ENCODE results near the gene TFDP1. TPM values are rescaled to one million over a fixed set of nuclear protein-coding genes. Genes with fewer than 3 reads are reported as not detected.

The TFDP1 gene
- total and polyA plus RNA-seq, 7 donors: 26.5 to 57.1 (median 40.2) TPM

GRCh38 chr13:113645329-113645728, 60.8 kb downstream of the TFDP1 start:
- intact Hi-C loops (cut with DNase I): no loop called here
- Histone ChIP-seq H3K4me3 (no peak overlapping the region), H3K36me3 (peaks cover 0 to 4% (median 1%) of the 10 kb centered on the region in 4 donors), H3K27ac (no peak overlapping the region), H3K4me1 (peaks cover 0 to 19% (median 15%) of the 10 kb centered on the region in 4 donors), H3K9me3 (no peaks in the 10 kb centered on the region), H3K27me3 (no peaks in the 10 kb centered on the region)
- WGBS, 2 donors: 63 to 90% methylated on average over 9 of the region's 9 CpGs
- TF ChIP-seq CTCF (IDR thresholded peaks at IDR 0.05): no peak
- TF ChIP-seq EP300 (IDR thresholded peaks at IDR 0.05): no peak
- no peak for TF ChIP-seq POLR2AphosphoS5 (IDR thresholded peaks at IDR 0.05)
- no peak for TF ChIP-seq POLR2A (IDR thresholded peaks at IDR 0.05)
- DNase-seq: no peak

- no peaks in the 10 kb centered on the region for H3K9me3 ChIP-seq
- intact Hi-C loops (cut with DNase I): no loop called here
- peaks cover 0 to 19% (median 15%) of the 10 kb centered on the region in 4 donors for H3K4me1 ChIP-seq
- H3K27me3 ChIP-seq: no peaks in the 10 kb centered on the region
- DNase-seq: peak; percentile 59
- 30 to 51% methylated on average over 11 of the region's 11 CpGs for WGBS, 2 donors
- H3K36me3 ChIP-seq: no peaks in the 10 kb centered on the region
- peak in 2 of 4 donors; percentile 12 to 19 for TF ChIP-seq POLR2AphosphoS5 (IDR thresholded peaks at IDR 0.05)
- no peak for TF ChIP-seq CTCF (IDR thresholded peaks at IDR 0.05)
- no peak for TF ChIP-seq EP300 (IDR thresholded peaks at IDR 0.05)
- no peak for TF ChIP-seq POLR2A (IDR thresholded peaks at IDR 0.05)
- H3K27ac ChIP-seq: no peak overlapping the region
- H3K4me3 ChIP-seq: no peak overlapping the region
These were observed 61.8 kb downstream of the TFDP1 start for GRCh38 chr13:113646376-113646775.

DNA sequence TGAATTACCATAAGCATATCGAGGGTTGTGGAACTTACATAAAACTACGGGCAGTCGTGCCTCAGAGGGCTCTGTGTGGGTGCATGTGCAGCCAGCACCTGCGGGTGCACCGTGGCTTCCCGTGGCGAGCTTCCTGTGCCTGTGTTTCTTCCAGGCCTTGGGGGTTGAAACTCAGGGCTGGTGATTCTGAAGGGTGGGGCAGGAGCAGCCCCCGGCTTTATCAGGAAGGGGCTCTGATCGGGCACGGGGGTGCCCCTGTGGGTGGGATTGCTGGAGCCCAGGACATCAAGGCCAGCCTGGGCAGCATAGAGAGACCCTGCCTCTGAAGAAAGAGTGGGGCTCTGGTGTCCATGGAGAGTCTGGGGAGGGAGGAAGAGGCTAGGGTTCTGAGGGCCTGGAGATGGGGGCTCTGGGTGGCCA, 62.4 kb downstream of the TFDP1 start:
- H3K4me1 ChIP-seq: peaks cover 0 to 19% (median 15%) of the 10 kb centered on the region in 4 donors
- no peak overlapping the region for H3K4me3 ChIP-seq
- intact Hi-C loops (cut with DNase I): no loop called here
- H3K9me3 ChIP-seq: no peaks in the 10 kb centered on the region
- WGBS, 2 donors: 63 to 74% methylated on average over 10 of the region's 10 CpGs
- DNase-seq: no peak
- peak overlapping the region; percentile 55 to 75 (median 67) for H3K27ac ChIP-seq
- no peak for TF ChIP-seq CTCF (IDR thresholded peaks at IDR 0.05)
- no peak for TF ChIP-seq POLR2AphosphoS5 (IDR thresholded peaks at IDR 0.05)
- TF ChIP-seq EP300 (IDR thresholded peaks at IDR 0.05): no peak
- TF ChIP-seq POLR2A (IDR thresholded peaks at IDR 0.05): no peak
- H3K36me3 ChIP-seq: no peaks in the 10 kb centered on the region
- no peaks in the 10 kb centered on the region for H3K27me3 ChIP-seq

DNA sequence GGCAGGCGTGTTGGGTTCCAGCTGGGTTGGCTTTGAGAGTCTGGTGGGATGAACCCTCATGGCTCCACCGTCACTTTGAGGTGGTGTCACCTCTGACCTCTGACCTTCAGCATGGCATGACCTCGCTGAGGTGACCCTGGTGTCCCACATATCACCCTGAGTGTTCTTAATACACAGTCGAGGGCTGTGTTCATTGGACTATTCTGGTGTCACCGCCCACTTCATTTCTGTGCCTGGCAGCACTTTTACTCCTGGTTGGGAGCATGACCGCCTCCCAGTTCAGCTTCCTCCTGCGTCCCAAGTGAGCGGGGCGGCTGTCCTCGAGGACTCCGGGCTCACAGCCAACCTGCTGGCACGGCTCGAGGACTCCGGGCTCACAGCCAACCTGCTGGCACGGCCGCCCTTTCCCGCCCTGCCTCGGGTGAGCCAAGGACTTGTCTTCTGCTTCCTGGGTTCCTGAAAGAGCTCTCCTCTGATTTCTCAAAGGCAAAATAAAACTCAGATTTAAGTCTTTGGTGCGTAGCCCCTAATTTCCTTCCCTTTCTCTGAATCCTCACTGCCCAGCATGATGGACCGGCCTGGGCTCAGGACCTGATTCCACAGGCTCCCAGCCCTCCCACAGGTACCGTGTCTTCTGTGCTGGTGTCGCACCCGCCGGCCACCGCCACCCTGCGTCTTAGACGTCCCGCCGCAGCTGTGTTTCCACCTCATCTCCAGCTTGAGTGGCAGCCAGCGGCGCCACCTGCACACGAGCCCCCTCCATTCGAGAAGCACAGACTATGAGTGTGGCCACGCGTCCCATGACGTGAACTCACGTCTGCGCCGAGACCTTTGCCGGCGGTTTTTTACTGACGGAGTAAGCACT, 63.0 kb downstream of the TFDP1 start:
- intact Hi-C loops (cut with DNase I): no loop called here

More for the DNA sequence above, 63.0 kb downstream of the TFDP1 start:
- Histone ChIP-seq H3K9me3 (no peaks in the 10 kb centered on the region), H3K4me3 (no peak overlapping the region), H3K36me3 (no peaks in the 10 kb centered on the region), H3K4me1 (peaks cover 0 to 19% (median 15%) of the 10 kb centered on the region in 4 donors), H3K27me3 (no peaks in the 10 kb centered on the region), H3K27ac (peak overlapping the region; percentile 55 to 75 (median 67))
- TF ChIP-seq POLR2AphosphoS5 (IDR thresholded peaks at IDR 0.05) (peak; percentile 50 to 79 (median 76)), EP300 (IDR thresholded peaks at IDR 0.05) (peak in 1 of 4 donors; percentile 68), CTCF (IDR thresholded peaks at IDR 0.05) (no peak)
- WGBS, 2 donors: 30 to 68% methylated on average over 42 of the region's 42 CpGs
- peak; percentile 95 for DNase-seq

All from sigmoid colon (tissue), 7 donors.